ENCODE measurements around the gene HYAL4. TPM values are rescaled to one million over a fixed set of nuclear protein-coding genes. Genes with fewer than 3 reads are reported as not detected.
"Not testable (repeated sequence)": the region's sequence is repeated elsewhere in the genome, so short reads cannot be mapped to it uniquely, and the experiment has no call there.

The HYAL4 gene
- total RNA-seq, 1 experiment from 2014 or later: not detected

DNA sequence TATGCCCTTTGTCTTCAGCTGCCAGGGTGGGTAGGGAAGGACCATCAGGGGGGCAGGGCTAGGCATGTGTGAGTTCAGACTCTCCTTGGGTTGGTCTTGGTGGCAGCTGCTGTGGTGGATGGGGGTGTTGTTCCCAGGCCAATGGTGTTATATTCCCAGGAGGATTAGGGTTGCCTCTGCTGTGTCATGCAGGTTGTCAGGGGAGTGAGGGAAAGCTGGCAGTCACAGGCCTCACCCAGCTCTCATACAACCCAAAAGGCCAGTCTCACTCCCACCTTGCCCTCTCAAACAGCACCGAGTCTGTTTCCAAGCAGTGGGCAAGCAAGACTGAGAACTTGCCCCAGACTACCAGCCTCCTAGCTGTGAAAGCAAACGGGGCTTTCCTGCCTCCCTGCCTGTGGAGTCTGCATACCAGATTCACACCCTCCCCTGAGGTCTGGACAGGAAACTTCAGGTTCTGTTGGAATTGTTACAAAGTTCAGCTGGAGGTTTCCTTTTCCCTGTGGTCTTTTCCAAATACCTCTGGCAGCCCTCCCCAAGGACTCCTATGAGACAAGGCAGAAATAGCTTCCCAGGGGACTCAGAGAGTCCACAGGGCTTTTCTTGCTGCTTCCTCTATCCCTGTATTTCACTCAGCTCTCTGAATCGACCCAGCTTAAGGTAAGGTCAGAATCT lies 1.4 kb downstream of the HYAL4 start:
- DNase-seq (ENCODE audit: low read depth): no peak

DNA sequence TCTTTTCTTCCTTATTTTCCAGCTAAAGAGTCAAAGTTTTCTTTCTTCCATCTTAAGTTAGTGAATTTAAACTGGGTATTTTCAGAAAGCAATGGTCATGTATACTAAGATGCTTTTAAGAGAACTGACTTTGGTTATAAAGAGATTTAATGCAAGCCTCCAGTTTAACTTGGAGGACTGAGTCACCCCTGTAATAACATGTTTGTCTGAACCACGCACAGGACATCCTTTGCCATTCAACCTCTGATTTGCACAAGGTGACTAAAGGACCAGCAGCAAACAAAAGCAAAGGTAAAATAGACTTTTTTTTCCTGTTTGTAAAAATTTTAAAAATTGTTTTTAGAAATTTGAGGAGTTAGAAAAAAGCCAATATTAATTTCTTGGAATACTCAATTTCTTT lies 2.9 kb downstream of the HYAL4 start:
- DNase-seq (ENCODE audit: low read depth): no peak

GRCh38 chr7:123849855-123850254 lies 4.9 kb downstream of the HYAL4 start:
- no peak for DNase-seq (ENCODE audit: low read depth)

- DNase-seq (ENCODE audit: low read depth): not testable (repeated sequence)
Observed at GRCh38 chr7:123851404-123851803, 6.4 kb downstream of the HYAL4 start.

DNA sequence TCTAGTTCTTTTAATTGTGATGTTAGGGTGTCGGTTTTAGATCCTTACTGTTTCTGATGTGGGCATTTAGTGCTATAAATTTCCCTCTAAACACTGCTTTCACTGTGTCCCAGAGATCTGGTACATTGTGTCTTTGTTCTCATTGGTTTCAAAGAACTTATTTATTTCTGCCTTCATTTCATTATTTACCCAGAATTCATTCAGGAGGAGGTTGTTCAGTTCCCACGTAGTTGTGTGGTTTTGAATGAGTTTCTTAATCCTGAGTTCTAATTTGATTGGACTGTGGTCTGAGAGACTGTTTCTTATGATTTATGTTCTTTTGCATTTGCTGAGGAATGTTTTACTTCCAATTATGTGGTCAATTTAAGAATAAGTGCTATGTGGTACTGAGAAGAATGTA lies 9.3 kb downstream of the HYAL4 start:
- peak; percentile 4 for DNase-seq (ENCODE audit: low read depth)

DNA sequence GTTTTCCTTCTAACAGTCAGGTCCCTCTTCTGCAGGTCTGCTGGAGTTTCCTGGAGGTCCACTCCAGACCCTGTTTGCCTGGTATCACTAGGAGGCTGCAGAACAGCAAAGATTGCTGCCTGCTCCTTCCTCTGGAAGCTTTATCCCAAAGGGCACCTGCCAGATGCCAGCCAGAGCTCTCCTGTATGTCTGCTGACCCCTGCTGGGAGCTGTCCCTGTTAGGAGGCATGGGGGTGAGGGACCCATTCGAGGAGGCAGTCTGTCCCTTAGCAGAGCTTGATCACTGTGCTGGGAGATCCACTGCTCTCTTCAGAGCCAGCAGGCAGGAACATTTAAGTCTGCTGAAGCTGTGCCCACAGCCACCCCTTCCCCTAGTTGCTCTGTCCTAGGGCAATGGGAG lies 11.5 kb downstream of the HYAL4 start:
- not testable (repeated sequence) for DNase-seq (ENCODE audit: low read depth)

DNA sequence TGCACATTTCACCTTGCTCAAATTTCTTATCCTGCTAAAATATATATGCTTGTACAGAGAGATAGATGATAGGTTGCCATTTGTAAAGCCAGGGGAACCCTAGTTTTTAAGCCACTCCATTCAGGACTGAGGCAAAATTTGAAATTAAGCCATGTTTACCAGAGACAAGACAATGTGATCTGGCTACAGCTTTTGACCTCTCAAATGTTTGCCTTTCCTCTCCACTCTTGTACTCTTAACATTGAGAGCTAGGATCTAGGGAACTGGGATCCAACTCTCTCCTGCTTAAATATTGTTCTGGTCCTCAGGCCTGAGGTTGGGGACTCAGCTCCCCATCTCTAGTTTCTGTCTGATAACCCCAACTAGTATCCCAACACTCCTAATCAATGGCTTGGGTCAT lies 15.9 kb downstream of the HYAL4 start:
- DNase-seq (ENCODE audit: low read depth): no peak

DNA sequence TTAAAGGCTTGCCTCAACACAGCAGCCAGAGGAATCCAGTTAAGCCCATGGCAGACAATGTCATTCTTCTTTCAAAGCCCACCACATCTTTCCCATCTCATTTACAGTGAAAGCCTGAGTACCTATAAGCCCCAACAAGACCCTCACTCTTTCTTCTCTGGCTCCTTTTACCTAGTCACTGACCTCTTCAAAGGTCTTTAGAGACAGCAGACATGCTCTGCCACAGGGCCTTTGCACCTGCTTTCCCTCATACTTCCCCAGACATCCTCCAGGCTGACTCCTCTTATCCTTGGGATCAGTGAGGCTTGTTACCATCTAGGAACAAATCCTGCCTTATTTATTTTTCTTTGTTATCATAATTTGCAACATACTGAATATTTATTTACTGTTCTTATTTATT lies 17.8 kb downstream of the HYAL4 start:
- no peak for DNase-seq (ENCODE audit: low read depth)

DNA sequence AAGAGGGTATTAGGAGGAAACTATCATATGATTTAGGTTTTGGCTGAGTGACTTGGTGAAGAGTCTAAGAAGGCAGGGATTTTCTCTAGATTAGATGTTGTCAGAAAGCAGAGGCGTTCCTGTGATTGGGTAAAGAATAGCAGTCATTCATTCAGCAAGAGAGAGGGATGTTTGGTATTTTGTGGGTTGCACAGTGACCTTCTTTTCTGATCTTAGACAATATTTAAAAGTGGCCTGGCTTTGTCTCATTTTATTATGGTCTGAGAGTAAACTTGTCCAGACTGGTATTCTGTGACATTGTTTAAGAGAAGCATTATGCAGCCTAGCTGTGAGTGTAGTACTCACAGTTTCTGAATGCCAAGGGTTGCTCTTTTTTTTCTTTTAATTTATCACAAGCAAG lies 18.5 kb downstream of the HYAL4 start:
- no peak for DNase-seq (ENCODE audit: low read depth)

DNA sequence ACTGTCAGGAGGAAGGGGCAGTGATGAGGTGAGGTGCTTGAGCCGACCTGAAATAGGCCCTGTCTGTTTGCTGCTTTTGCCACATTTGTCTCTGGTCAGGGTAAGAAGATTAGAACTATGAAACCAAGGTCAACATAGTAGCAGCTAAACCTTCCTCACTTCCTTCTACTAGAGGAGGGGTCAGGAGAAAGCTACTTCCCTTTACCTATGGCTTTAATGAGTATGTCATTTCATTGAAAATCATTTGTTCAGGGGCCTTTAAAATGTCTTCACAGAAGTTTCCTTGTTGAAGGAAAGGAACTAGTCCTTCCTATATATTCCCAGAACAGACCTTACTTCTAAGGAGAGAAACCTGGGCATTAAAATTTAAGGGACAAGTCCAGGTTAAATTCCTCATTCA lies 19.0 kb downstream of the HYAL4 start:
- DNase-seq (ENCODE audit: low read depth): no peak

DNA sequence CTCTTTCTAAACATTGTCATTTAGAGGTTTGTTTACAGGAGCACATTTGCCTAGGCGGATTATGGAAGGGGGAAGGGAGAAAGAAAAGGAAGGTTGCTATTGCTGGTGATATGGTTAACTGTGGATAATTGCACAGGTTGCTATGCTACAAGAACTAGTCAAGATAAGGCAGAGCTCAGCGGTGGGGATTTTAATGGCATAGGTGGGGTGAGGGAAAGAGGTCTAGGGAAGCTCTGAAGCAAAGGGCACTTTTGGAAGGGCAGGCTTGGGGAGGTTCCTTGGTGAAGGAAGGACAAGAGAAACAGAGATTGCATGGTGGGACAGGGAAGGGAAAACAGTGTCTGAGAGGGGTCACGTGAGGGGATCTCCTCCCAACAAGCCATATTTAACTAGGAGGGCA lies 19.5 kb downstream of the HYAL4 start:
- no peak for DNase-seq (ENCODE audit: low read depth)

- DNase-seq (ENCODE audit: low read depth): no peak
Observed at GRCh38 chr7:123864966-123865365, 20.0 kb downstream of the HYAL4 start.

DNA sequence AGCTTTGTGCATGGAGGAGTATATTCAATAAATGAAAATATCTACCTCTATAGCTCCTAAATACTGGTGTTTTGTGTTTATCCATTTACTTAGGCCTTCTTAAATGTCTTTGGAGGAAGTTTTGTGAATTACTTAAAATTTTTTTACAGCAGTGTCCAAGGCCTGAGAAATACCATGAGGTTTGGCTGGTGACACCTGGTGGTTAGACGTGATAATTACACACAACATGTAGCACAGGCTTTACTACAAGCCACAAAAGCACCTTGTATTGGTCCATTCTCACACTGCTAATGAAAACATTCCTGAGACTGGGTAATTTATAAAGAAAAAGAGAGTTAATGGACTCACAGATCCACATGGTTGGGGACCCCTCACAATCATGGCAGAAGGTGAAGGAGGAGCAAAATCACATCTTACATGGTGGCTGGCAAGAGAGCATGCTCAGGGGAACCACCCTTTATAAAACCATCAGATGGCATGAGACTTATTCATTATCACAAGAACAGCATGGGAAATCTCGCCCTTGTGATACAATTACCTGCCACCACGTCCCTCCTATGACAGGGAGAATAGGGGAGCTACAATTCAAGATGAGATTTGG lies 20.6 kb downstream of the HYAL4 start:
- peak; percentile 60 for DNase-seq (ENCODE audit: low read depth)

- DNase-seq (ENCODE audit: low read depth): no peak
Observed at GRCh38 chr7:123867225-123867624, 22.3 kb downstream of the HYAL4 start.

DNA sequence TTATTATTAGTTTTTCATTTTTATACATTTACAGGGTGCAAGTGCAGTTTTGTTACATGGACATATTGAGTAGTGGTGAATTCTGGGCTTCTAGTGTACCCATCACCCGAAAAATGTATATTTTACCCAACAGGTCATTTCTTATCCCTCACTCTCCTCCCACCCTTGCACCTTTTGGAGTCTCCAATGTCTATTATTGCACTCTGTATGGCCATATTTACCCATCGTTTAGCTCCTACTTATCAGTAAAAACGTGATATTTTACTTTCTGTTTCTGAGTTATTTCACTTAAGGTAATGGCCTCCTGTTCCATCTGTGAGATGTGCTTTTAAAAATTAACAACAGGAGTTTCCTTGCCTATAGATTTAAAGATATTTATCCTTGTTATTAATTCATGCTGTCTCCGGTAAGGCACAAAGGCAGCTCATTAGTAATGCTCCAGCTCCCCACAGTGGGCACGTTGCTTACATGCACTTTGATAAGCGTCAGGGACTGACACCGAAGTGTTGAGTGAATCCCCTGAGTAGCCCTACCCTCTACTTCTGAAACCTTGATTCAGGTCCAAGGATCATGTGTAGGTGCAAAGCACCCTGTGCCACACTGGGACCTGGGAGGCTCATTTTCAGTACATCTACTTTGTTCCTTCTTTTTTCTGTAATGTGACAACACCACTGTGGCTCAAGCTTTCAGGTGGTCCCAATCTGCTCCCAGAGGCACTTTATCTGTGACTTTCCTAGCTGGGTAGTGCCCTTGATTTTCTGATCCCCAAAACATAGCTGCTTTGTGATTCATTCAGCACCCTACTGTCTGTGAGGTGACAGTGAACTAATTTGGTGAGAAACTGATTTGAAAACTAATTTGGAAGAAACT lies 27.3 kb downstream of the HYAL4 start:
- peak; percentile 43 for DNase-seq (ENCODE audit: low read depth)

GRCh38 chr7:123872908-123873307 lies 27.9 kb downstream of the HYAL4 start:
- DNase-seq (ENCODE audit: low read depth): no peak

GRCh38 chr7:123876557-123877256 lies 31.7 kb downstream of the HYAL4 start:
- DNase-seq (ENCODE audit: low read depth): no peak

- no peak for DNase-seq (ENCODE audit: low read depth)
Observed at GRCh38 chr7:123879628-123880027, 34.7 kb downstream of the HYAL4 start.

- DNase-seq (ENCODE audit: low read depth): no peak
Observed at GRCh38 chr7:123881300-123881699, 36.3 kb downstream of the HYAL4 start.

GRCh38 chr7:123883154-123883553 lies 38.2 kb downstream of the HYAL4 start:
- DNase-seq (ENCODE audit: low read depth): no peak

DNA sequence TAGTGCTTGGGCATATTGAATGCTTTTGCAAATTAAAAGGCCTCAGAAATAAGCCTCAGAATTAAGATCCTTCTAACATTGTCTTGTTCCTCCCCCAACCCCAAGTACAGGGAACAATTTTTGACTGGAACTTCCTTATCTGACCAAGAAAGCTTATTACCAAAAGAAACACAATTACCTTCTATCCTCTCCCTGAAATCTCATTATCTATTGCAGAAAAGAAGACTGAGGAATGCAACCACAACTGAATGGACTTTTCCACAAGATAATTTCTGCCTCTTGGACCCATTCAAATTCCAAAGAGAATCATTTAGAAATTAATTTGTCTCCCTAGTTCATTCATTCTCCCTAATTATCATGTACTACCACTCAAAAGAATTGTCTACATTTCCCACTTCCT lies 43.2 kb downstream of the HYAL4 start:
- no peak for DNase-seq (ENCODE audit: low read depth)

GRCh38 chr7:123894753-123895152 lies 49.8 kb downstream of the HYAL4 start:
- not testable (repeated sequence) for DNase-seq (ENCODE audit: low read depth)
